Osteoblast (primary cell): ENCODE measurements around the gene PLAAT2. TPM values are rescaled to one million over a fixed set of nuclear protein-coding genes. Genes with fewer than 3 reads are reported as not detected.

Source experiments
- DNase-seq: peaks from one replicate; pipeline ENCODE4 v3.0.0; 2011; ENCODE audit warnings: low spot score, mixed read lengths; ENCODE audit not compliant: insufficient read length; ENCODE audit errors: missing footprints
- H2AFZ ChIP-seq: 2 replicates; pipeline ENCODE4 v1.6.0; 2011; ENCODE audit warnings: mild to moderate bottlenecking, low read length
- H3K27ac ChIP-seq: 2 replicates; pipeline ENCODE4 v1.5.1; 2011; ENCODE audit warnings: mild to moderate bottlenecking, low read depth, low read length, moderate library complexity
- H3K27me3 ChIP-seq: 2 replicates; pipeline ENCODE4 v1.6.0; 2012; ENCODE audit warnings: mild to moderate bottlenecking, control low read depth, inconsistent platforms, low read length, moderate library complexity; ENCODE audit not compliant: insufficient read depth
- H3K36me3 ChIP-seq: 2 replicates; pipeline ENCODE4 v1.5.1; 2011; ENCODE audit warnings: mild to moderate bottlenecking, low read length, control low read depth, moderate library complexity; ENCODE audit not compliant: insufficient read depth
- H3K4me1 ChIP-seq: 2 replicates; pipeline ENCODE4 v1.5.1; 2011; ENCODE audit warnings: mild to moderate bottlenecking, low read length, control low read depth, moderate library complexity; ENCODE audit not compliant: insufficient read depth
- H3K4me2 ChIP-seq: 2 replicates; pipeline ENCODE4 v1.6.0; 2011; ENCODE audit warnings: mild to moderate bottlenecking, low read length; ENCODE audit not compliant: insufficient read depth
- H3K4me3 ChIP-seq: fragments of 200-600 bp; sonication (generic); 3 replicates; pipeline ENCODE4 v1.5.1; 2012; ENCODE audit warnings: mild to moderate bottlenecking, low read length, inconsistent platforms; ENCODE audit not compliant: insufficient read depth
- H3K79me2 ChIP-seq: 2 replicates; pipeline ENCODE4 v1.6.0; 2012; ENCODE audit warnings: mild to moderate bottlenecking, low read length, control low read depth, inconsistent platforms; ENCODE audit not compliant: insufficient read depth
- H3K9me3 ChIP-seq: 2 replicates; pipeline ENCODE4 v1.5.1; 2011; ENCODE audit warnings: low read depth, low read length, control low read depth
- H4K20me1 ChIP-seq: 2 replicates; pipeline ENCODE4 v1.6.0; 2012; ENCODE audit warnings: mild to moderate bottlenecking, low read length, control low read depth; ENCODE audit not compliant: insufficient read depth
- CTCF ChIP-seq: IDR thresholded peaks from 2 replicates; pipeline ENCODE4 v1.5.1; 2011; ENCODE audit warnings: mild to moderate bottlenecking, low read depth, low read length, moderate library complexity; ENCODE audit errors: extremely low read depth
- total RNA-seq: library from RNA; depleted of rRNA; stranded (reverse); fragments of >200 nt; gene quantifications from 2 replicates; pipeline ENCODE4 v1.2.3, GENCODE V29; 2012

Gene PLAAT2
- total RNA-seq, 1 donor, result not detected

- peak; percentile 35 for DNase-seq
- Histone ChIP-seq H3K36me3 (no peaks in the 10 kb centered on the region), H4K20me1 (no peaks in the 10 kb centered on the region), H3K9me3 (no peaks in the 10 kb centered on the region), H3K4me2 (peak overlapping the region; percentile 67), H3K79me2 (no peaks in the 10 kb centered on the region), H3K4me1 (peaks cover 8% of the 10 kb centered on the region), H3K4me3 (peak overlapping the region; percentile 51), H2AFZ (peak overlapping the region; percentile 65), H3K27ac (peak overlapping the region; percentile 3), H3K27me3 (no peaks in the 10 kb centered on the region)
- no peak for TF ChIP-seq CTCF
Observed at GRCh38 chr11:63574856-63575602, 11.8 kb upstream of the PLAAT2 start.

- no peaks in the 10 kb centered on the region for H4K20me1 ChIP-seq
- peak overlapping the region; percentile 51 for H3K4me3 ChIP-seq
- H3K27me3 ChIP-seq, result no peaks in the 10 kb centered on the region
- peak overlapping the region; percentile 67 for H3K4me2 ChIP-seq
- peak overlapping the region; percentile 3 for H3K27ac ChIP-seq
- no peak for TF ChIP-seq CTCF
- no peaks in the 10 kb centered on the region for H3K79me2 ChIP-seq
- H3K4me1 ChIP-seq, result peaks cover 8% of the 10 kb centered on the region
- no peaks in the 10 kb centered on the region for H3K36me3 ChIP-seq
- DNase-seq, result peak; percentile 14
- H3K9me3 ChIP-seq, result no peaks in the 10 kb centered on the region
- H2AFZ ChIP-seq, result peak overlapping the region; percentile 65
Observed at GRCh38 chr11:63573881-63574855, 11.0 kb upstream of the PLAAT2 start.

GRCh38 chr11:63572026-63572688, 9.0 kb upstream of the PLAAT2 start:
- H3K36me3 ChIP-seq, result no peaks in the 10 kb centered on the region
- H4K20me1 ChIP-seq, result no peaks in the 10 kb centered on the region
- TF ChIP-seq CTCF, result no peak
- no peaks in the 10 kb centered on the region for H3K27me3 ChIP-seq
- H2AFZ ChIP-seq, result no peak overlapping the region
- H3K79me2 ChIP-seq, result no peaks in the 10 kb centered on the region
- no peak for DNase-seq
- H3K4me2 ChIP-seq, result no peak overlapping the region
- no peaks in the 10 kb centered on the region for H3K9me3 ChIP-seq
- H3K4me1 ChIP-seq, result peaks cover 12% of the 10 kb centered on the region
- H3K27ac ChIP-seq, result no peak overlapping the region
- no peak overlapping the region for H3K4me3 ChIP-seq
